SK-N-SH (cell line): Measurements from ENCODE around the gene KCNQ2. TPM values are rescaled to one million over a fixed set of nuclear protein-coding genes. Genes with fewer than 3 reads are reported as not detected.

ENCODE experiments used
- CTCF ChIA-PET: fragments of 300-600, 350-600 bp; formaldehyde crosslinking; extraction: SDS; loops from one replicate; lab custom pipeline; 2021; lab: Yijun Ruan, JAX
- POLR2A ChIA-PET: fragments of 350-600 bp; sonication (Branson Sonifier 250); formaldehyde crosslinking; extraction: SDS; loops from one replicate; lab custom pipeline; 2020; ENCODE audit warnings: antibody characterized with exemption, inconsistent platforms; lab: Yijun Ruan, JAX
- DNase-seq: peaks from one replicate; pipeline ENCODE4 v3.0.0; 2012
- H2AFZ ChIP-seq: fragments of 200-600 bp; sonication (generic); 2 replicates; pipeline ENCODE4 v1.8.1; 2016; ENCODE audit warnings: antibody characterized with exemption, mild to moderate bottlenecking, low read depth
- H3F3A ChIP-seq: fragments of 200-600 bp; sonication (generic); replicated peaks from 2 replicates; pipeline ENCODE3; 2016; ENCODE audit warnings: antibody characterized with exemption, mild to moderate bottlenecking; ENCODE audit not compliant: insufficient read depth
- H3K27ac ChIP-seq, 2 experiments: fragments of 200-500 bp in 1 of 2; fragments of 200-600 bp in 1 of 2; sonication (Bioruptor generic) in 1 of 2; sonication (generic), shearing (Covaris generic) in 1 of 2; 2 replicates each; pipeline versions ENCODE4 v1.5.1 to v1.6.1; 2014 to 2016; ENCODE audit warnings: low read depth in 2 of 2, inconsistent platforms in 1 of 2, low read length in 1 of 2, mild to moderate bottlenecking in 1 of 2, mixed read lengths in 1 of 2
- H3K27me3 ChIP-seq: fragments of 200-600 bp; sonication (generic), shearing (Covaris generic); 2 replicates; pipeline ENCODE4 v1.6.1; 2016; ENCODE audit warnings: mixed run types; ENCODE audit not compliant: insufficient read depth
- H3K36me3 ChIP-seq, 2 experiments: fragments of 200-500 bp in 1 of 2; fragments of 200-600 bp in 1 of 2; sonication (Bioruptor generic) in 1 of 2; sonication (generic) in 1 of 2; replicated peaks in 1 of 2; 2 replicates each; pipeline versions ENCODE3 to v1.5.1; 2014 to 2016; ENCODE audit warnings: low read length in 1 of 2, mild to moderate bottlenecking in 1 of 2; ENCODE audit not compliant: insufficient read depth in 2 of 2, control insufficient read depth in 1 of 2
- H3K4me1 ChIP-seq, 2 experiments: fragments of 200-500 bp in 1 of 2; fragments of 200-600 bp in 1 of 2; sonication (Bioruptor generic) in 1 of 2; sonication (generic), shearing (Covaris generic) in 1 of 2; 2 replicates each; pipeline versions ENCODE4 v1.5.1 to v1.6.1; 2014 to 2016; ENCODE audit warnings: low read depth in 1 of 2, low read length in 1 of 2, mixed run types in 1 of 2; ENCODE audit not compliant: insufficient read depth in 2 of 2, control insufficient read depth in 1 of 2
- H3K4me2 ChIP-seq: fragments of 200-600 bp; sonication (generic), shearing (Covaris generic); 2 replicates; pipeline ENCODE4 v1.6.1; 2017; ENCODE audit warnings: mixed run types
- H3K4me3 ChIP-seq, 2 experiments: fragments of 200-500 bp in 1 of 2; fragments of 200-600 bp in 1 of 2; sonication (Bioruptor generic) in 1 of 2; sonication (generic), shearing (Covaris generic) in 1 of 2; 2 replicates each; pipeline versions ENCODE4 v1.5.1 to v1.8.1; 2014 to 2016; ENCODE audit warnings: low read depth in 2 of 2, inconsistent platforms in 1 of 2, low read length in 1 of 2, mild to moderate bottlenecking in 1 of 2, mixed read lengths in 1 of 2, moderate library complexity in 1 of 2
- H3K79me2 ChIP-seq: fragments of 200-600 bp; sonication (generic); 2 replicates; pipeline ENCODE4 v1.8.1; 2017; ENCODE audit warnings: mild to moderate bottlenecking; ENCODE audit not compliant: insufficient read depth
- H3K9ac ChIP-seq: fragments of 200-600 bp; sonication (generic); 2 replicates; pipeline ENCODE4 v1.6.1; 2017; ENCODE audit warnings: mixed run types
- H3K9me2 ChIP-seq: fragments of 200-600 bp; sonication (generic); 2 replicates; pipeline ENCODE4 v1.6.1; 2017; ENCODE audit warnings: mixed run types
- H3K9me3 ChIP-seq: fragments of 200-600 bp; sonication (generic); 2 replicates; pipeline ENCODE4 v1.6.1; 2017; ENCODE audit warnings: mixed run types, mild to moderate bottlenecking, moderate library complexity
- H4K20me1 ChIP-seq: fragments of 200-600 bp; sonication (generic); 2 replicates; pipeline ENCODE4 v1.6.1; 2017; ENCODE audit warnings: mild to moderate bottlenecking, mixed run types; ENCODE audit not compliant: insufficient read depth
- ELF1 ChIP-seq: IDR thresholded peaks from 2 replicates; pipeline ENCODE4 v1.4.0; 2012
- GATA2 ChIP-seq: sonication (generic); formaldehyde crosslinking; IDR thresholded peaks from 2 replicates; pipeline ENCODE4 v1.5.0; 2020; ENCODE audit warnings: mild to moderate bottlenecking, missing genetic modification reagents
- MEF2A ChIP-seq: IDR thresholded peaks from 2 replicates; pipeline ENCODE4 v1.4.0; 2012; ENCODE audit warnings: low read depth, borderline replicate concordance
- MXI1 ChIP-seq: IDR thresholded peaks from 2 replicates; pipeline ENCODE4 v1.6.1; 2012; ENCODE audit warnings: mild to moderate bottlenecking, low read depth, low read length, improper control_type of control experiment
- NFIC ChIP-seq: IDR thresholded peaks from 2 replicates; pipeline ENCODE4 v1.4.0; 2012; ENCODE audit warnings: borderline replicate concordance
- RCOR1 ChIP-seq: fragments of 150-350 bp; IDR thresholded peaks from 2 replicates; pipeline ENCODE4 v1.6.1; 2017; ENCODE audit warnings: antibody characterized with exemption, low read length
- REST ChIP-seq: IDR thresholded peaks from 2 replicates; pipeline ENCODE4 v1.6.1; 2012; ENCODE audit warnings: mild to moderate bottlenecking, low read depth, low read length, moderate library complexity
- RFX5 ChIP-seq: IDR thresholded peaks from 2 replicates; pipeline ENCODE4 v1.6.1; 2012; ENCODE audit warnings: mild to moderate bottlenecking, improper control_type of control experiment, low read length
- TAF1 ChIP-seq: IDR thresholded peaks from 2 replicates; pipeline ENCODE4 v1.6.1; 2012; ENCODE audit warnings: low read depth, mild to moderate bottlenecking, low read length, moderate library complexity, borderline replicate concordance
- USF1 ChIP-seq: IDR thresholded peaks from 2 replicates; pipeline ENCODE4 v1.4.0; 2012; ENCODE audit warnings: low read depth, borderline replicate concordance
- USF2 ChIP-seq: fragments of 150-350 bp; IDR thresholded peaks from 2 replicates; pipeline ENCODE4 v1.6.1; 2017; ENCODE audit warnings: antibody characterized with exemption, low read length, low read depth, borderline replicate concordance
- WGBS: methylation state at CpG from one replicate; pipeline ENCODE4 v1.1.6; 2017; ENCODE audit warnings: low lambda C conversion rate; 5-methylcytosine and 5-hydroxymethylcytosine counted together
- polyA plus RNA-seq, 3 experiments: library from polyadenylated mRNA; depleted of rRNA; stranded (reverse); fragments of >200 nt; gene quantifications; 2 replicates each; pipeline ENCODE4 v1.2.3, GENCODE V29; 2012
- TF ChIP-seq, protein P1 (sequence below): fragments of 200-600 bp; sonication (generic); IDR thresholded peaks from 2 replicates; pipeline ENCODE4 v1.6.1; 2017; ENCODE audit warnings: antibody characterized with exemption, mild to moderate bottlenecking, moderate library complexity

KCNQ2 gene
- polyA plus RNA-seq, 1 of the 3 experiments (the other 2 are of a cell fraction) = 3.9 TPM

DNA sequence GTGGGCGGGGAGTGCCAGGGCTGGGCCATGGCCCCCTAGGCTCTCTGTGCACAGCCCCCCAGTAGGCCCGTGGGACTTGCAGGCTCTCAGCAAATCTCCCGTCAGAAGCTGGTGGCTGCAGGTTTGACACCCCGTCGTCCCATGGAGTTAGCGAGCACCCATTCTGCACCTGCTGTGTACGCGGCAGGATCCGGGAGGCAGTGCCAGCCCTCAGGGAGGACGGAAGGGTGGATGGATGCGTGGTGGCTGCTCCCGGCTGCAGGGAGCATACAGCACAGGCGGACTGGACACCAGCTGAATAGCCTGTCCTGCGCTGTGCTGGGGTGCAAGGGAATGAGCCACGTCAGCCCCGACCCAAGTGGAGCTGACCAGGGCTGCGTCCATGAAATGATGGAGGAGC, 78.9 kb downstream of the KCNQ2 start:
- no peak overlapping the region for H3K9ac ChIP-seq
- no peak overlapping the region for H3K27ac ChIP-seq
- no peak overlapping the region for H2AFZ ChIP-seq
- ChIA-PET CTCF (interaction anchor here (0.7 to 9.1 kb wide), 4 partner anchors 12 to 84 kb away, joined by 3 to 92 read pairs (median 12); no protein-coding TSS in a partner anchor), POLR2A (no interaction called here)
- TF ChIP-seq TAF1 = no peak
- TF ChIP-seq GATA2 (CRISPR knock-in tag) = no peak
- TF ChIP-seq, protein P1, sequence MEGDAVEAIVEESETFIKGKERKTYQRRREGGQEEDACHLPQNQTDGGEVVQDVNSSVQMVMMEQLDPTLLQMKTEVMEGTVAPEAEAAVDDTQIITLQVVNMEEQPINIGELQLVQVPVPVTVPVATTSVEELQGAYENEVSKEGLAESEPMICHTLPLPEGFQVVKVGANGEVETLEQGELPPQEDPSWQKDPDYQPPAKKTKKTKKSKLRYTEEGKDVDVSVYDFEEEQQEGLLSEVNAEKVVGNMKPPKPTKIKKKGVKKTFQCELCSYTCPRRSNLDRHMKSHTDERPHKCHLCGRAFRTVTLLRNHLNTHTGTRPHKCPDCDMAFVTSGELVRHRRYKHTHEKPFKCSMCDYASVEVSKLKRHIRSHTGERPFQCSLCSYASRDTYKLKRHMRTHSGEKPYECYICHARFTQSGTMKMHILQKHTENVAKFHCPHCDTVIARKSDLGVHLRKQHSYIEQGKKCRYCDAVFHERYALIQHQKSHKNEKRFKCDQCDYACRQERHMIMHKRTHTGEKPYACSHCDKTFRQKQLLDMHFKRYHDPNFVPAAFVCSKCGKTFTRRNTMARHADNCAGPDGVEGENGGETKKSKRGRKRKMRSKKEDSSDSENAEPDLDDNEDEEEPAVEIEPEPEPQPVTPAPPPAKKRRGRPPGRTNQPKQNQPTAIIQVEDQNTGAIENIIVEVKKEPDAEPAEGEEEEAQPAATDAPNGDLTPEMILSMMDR = no peak
- no peak for TF ChIP-seq NFIC
- no peak overlapping the region for H3K4me2 ChIP-seq
- H4K20me1 ChIP-seq = no peaks in the 10 kb centered on the region
- no peaks in the 10 kb centered on the region for H3K79me2 ChIP-seq
- 63% methylated on average over 6 of the region's 17 CpGs for WGBS
- peaks cover 29% of the 10 kb centered on the region for H3K27me3 ChIP-seq
- H3K36me3 ChIP-seq = no peaks in the 10 kb centered on the region
- no peaks in the 10 kb centered on the region for H3F3A ChIP-seq
- no peaks in the 10 kb centered on the region; a peak in 1 of 4 replicates for H3K4me1 ChIP-seq
- H3K9me2 ChIP-seq = no peaks in the 10 kb centered on the region
- H3K9me3 ChIP-seq = peaks cover 3% of the 10 kb centered on the region; the same call in 1 of the 2 replicates
- DNase-seq = no peak
- H3K4me3 ChIP-seq = no peak overlapping the region

- CTCF ChIA-PET = interaction anchor here (0.7 to 9.1 kb wide), 4 partner anchors 11 to 83 kb away, joined by 3 to 92 read pairs (median 12); no protein-coding TSS in a partner anchor
- TF ChIP-seq ELF1 = no peak
- Histone ChIP-seq H4K20me1 (no peaks in the 10 kb centered on the region), H2AFZ (no peak overlapping the region), H3K9ac (no peak overlapping the region), H3K4me2 (no peak overlapping the region), H3K9me2 (no peaks in the 10 kb centered on the region), H3K4me3 (no peak overlapping the region), H3K27ac (no peak overlapping the region), H3K4me1 (no peaks in the 10 kb centered on the region; a peak in 1 of 4 replicates), H3K79me2 (no peaks in the 10 kb centered on the region), H3F3A (no peaks in the 10 kb centered on the region), H3K36me3 (no peaks in the 10 kb centered on the region), H3K9me3 (peaks cover 3% of the 10 kb centered on the region; the same call in 1 of the 2 replicates), H3K27me3 (peaks cover 21% of the 10 kb centered on the region)
- no peak for DNase-seq
- POLR2A ChIA-PET = no interaction called here
- WGBS = 59% methylated on average over 15 of the region's 17 CpGs
Observed at GRCh38 chr20:63392465-63393365, 79.7 kb downstream of the KCNQ2 start.

DNA sequence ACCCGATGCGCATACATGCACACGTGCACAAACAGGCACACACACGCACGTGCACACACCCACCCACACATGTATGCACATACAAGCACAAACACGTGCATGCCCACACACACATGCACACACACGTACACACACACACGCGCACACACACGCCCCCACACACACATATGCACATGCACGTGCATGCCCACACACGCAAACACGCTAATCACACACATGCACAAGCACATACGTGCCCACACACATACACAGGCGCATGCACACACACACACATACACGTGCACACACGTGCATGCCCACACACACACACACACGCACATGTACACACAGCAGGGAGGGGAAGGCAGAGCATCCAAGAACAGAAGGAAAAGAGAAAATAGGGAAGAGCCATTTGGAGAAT, 84.5 kb downstream of the KCNQ2 start:
- Histone ChIP-seq H3K27ac (no peak overlapping the region), H3K4me2 (no peak overlapping the region), H3K9me3 (peaks cover 3% of the 10 kb centered on the region; the same call in 1 of the 2 replicates), H3K27me3 (no peaks in the 10 kb centered on the region), H2AFZ (no peak overlapping the region), H3K4me3 (no peak overlapping the region), H3K79me2 (no peaks in the 10 kb centered on the region), H4K20me1 (no peaks in the 10 kb centered on the region), H3K9ac (no peak overlapping the region), H3K36me3 (no peaks in the 10 kb centered on the region), H3F3A (no peaks in the 10 kb centered on the region), H3K9me2 (no peaks in the 10 kb centered on the region), H3K4me1 (no peaks in the 10 kb centered on the region)
- ChIA-PET CTCF (no interaction called here), POLR2A (no interaction called here)
- 71% methylated on average over 18 of the region's 18 CpGs for WGBS
- no peak for DNase-seq
- no peak for TF ChIP-seq RCOR1
- TF ChIP-seq USF1 = no peak
- no peak for TF ChIP-seq USF2
- no peak for TF ChIP-seq MEF2A
- TF ChIP-seq GATA2 (CRISPR knock-in tag) = no peak
- TF ChIP-seq RFX5 = no peak
- no peak for TF ChIP-seq TAF1
- TF ChIP-seq REST = no peak
- no peak for TF ChIP-seq MXI1
- TF ChIP-seq ELF1 = no peak
